GM18505 (cell line): Measurements from ENCODE around the gene TEDC1.
A peak's percentile ranks its signal among the peaks of the same experiment; 100 is the strongest.

Experiments used
- ATAC-seq: cut with Tn5 transposase; IDR thresholded peaks from one replicate; pipeline ENCODE4 v1.9.1; 2021; ENCODE audit not compliant: unreplicated experiment
- POLR2A ChIP-seq: IDR thresholded peaks from 4 replicates; pipeline ENCODE4 v1.6.1; 2011; ENCODE audit warnings: borderline replicate concordance; ENCODE audit not compliant: insufficient read depth, insufficient read length; ENCODE audit errors: extremely low read depth

TEDC1 gene

GRCh38 chr14:105480199-105480746 lies 10.8 kb upstream of the TEDC1 start:
- ATAC-seq = no peak
- no peak for TF ChIP-seq POLR2A

GRCh38 chr14:105480807-105481801 lies 9.9 kb upstream of the TEDC1 start:
- ATAC-seq = peak; percentile 61

GRCh38 chr14:105481886-105482457 lies 9.1 kb upstream of the TEDC1 start:
- no peak for TF ChIP-seq POLR2A
- ATAC-seq = peak; percentile 37

More at GRCh38 chr14:105480807-105481801, 9.9 kb upstream of the TEDC1 start:
- TF ChIP-seq POLR2A = no peak

GRCh38 chr14:105482486-105483110 lies 8.4 kb upstream of the TEDC1 start:
- ATAC-seq = no peak
- TF ChIP-seq POLR2A = no peak

GRCh38 chr14:105483300-105484068 lies 7.6 kb upstream of the TEDC1 start:
- no peak for TF ChIP-seq POLR2A
- no peak for ATAC-seq

- no peak for ATAC-seq
- no peak for TF ChIP-seq POLR2A
Observed at GRCh38 chr14:105484069-105484996, 6.7 kb upstream of the TEDC1 start.

GRCh38 chr14:105484997-105485393 lies 6.1 kb upstream of the TEDC1 start:
- TF ChIP-seq POLR2A = no peak

GRCh38 chr14:105485739-105486162 lies 5.3 kb upstream of the TEDC1 start:
- no peak for ATAC-seq
- TF ChIP-seq POLR2A = no peak

More at GRCh38 chr14:105484997-105485393, 6.1 kb upstream of the TEDC1 start:
- no peak for ATAC-seq

- TF ChIP-seq POLR2A = peak; percentile 3
- no peak for ATAC-seq
Observed at GRCh38 chr14:105486163-105486973, 4.7 kb upstream of the TEDC1 start, which contains the start of gene CRIP1. Gene CRIP1 (plus strand): TSS chr14:105486886. CDS start chr14:105487260, 374 bp downstream.

- peak; percentile 40 for TF ChIP-seq POLR2A
- ATAC-seq = no peak
Observed at GRCh38 chr14:105486974-105487448, 4.0 kb upstream of the TEDC1 start.
